NK-92 (cell line): Measurements from ENCODE around the gene RALB.

Experiments used
- DNase-seq: peaks from one replicate; lab custom pipeline; 2025; ENCODE audit not compliant: unreplicated experiment; lab: John Stamatoyannopoulos, UW

RALB gene

GRCh38 chr2:120336749-120337148, 84.1 kb downstream of the RALB start:
- DNase-seq, result no peak

- no peak for DNase-seq
Observed at GRCh38 chr2:120338015-120338414, 85.4 kb downstream of the RALB start.

GRCh38 chr2:120341977-120342376, 89.3 kb downstream of the RALB start:
- no peak for DNase-seq

DNA sequence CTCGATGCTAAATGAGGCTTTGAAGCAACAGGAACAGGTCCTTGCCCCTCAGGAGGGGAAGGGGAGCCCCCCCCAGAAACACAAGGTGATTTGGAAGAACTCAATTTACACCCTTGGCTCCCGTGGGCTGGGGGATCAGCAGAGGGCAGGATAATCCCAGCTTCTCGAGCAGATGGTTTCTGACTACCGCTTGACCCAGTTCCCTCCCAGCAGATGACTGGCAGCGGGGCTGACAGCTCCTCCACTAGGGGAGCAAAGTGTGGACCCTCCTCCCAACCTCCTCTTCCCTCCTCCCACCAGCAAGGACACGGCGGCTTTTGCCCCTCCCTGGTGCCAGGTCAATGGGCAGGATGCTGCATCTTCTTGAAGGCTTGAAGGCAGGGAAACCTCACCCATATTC, 89.8 kb downstream of the RALB start:
- no peak for DNase-seq

DNA sequence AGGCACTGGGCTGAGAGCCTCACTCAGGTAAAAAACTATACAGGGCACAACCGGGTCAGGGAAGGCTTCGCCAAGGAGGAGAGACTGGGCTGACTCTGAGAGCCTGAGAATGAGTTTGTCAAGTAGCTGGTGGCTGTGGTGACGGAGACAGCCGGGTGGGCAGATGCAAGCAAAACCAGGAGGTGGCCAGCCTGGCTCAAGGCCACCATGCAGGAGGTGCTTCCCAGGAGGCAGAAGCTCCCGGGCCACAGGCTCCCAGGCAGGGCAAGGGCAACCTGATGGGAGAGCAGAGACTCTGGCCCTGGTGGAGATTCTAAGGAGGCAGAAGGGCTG, 90.4 kb downstream of the RALB start:
- DNase-seq, result no peak

DNA sequence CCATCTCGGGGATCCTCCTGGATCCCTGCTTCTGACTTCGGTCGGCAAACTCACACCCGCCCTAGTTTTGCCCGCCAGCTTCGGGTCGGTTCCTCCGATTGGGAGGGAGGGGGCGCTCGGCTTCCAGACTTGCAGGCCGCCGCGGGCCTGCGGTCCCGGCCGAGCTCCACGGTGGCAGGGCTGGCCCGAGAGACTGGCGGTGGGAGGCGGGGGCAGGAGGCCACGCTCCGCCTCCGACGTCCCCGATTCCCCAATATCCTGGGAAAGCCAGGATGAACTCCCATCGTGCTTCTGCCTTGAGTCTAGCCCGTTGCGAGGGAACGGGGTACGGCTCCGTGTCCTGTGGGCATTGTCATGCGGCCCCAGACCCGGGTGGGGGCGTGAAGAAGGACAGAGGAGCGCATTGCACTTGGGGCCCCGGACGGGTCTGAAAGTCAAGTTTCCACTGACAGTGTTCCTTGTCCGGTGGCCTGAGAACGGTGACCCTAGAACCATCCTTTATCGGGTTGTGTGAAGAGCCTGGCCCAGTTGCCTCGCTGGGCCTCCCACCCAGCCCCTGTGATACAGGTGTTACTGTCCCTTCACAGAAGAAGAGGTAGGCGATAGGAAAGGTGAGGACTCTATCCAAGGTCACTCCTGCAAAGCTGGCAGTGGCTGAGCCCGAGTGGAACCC, 90.9 kb downstream of the RALB start:
- no peak for DNase-seq
